KOPT-K1 (cell line): ENCODE measurements around the gene SLIT3.

Source experiments
- H3K27ac ChIP-seq: fragments of 200-600 bp; sonication (generic); 2 replicates; pipeline ENCODE4 v1.5.1; 2016; ENCODE audit warnings: antibody characterized with exemption, mild to moderate bottlenecking, low read depth, low read length; ENCODE audit not compliant: poor library complexity, severe bottlenecking
- H3K36me3 ChIP-seq: fragments of 200-600 bp; sonication (generic); 2 replicates; pipeline ENCODE4 v1.5.1; 2017; ENCODE audit warnings: antibody characterized with exemption, mild to moderate bottlenecking, low read length, moderate library complexity; ENCODE audit not compliant: insufficient read depth
- H3K9me3 ChIP-seq: fragments of 200-600 bp; sonication (generic); 2 replicates; pipeline ENCODE4 v1.5.1; 2017; ENCODE audit warnings: antibody characterized with exemption, low read length, mild to moderate bottlenecking; ENCODE audit not compliant: insufficient read depth, poor library complexity, severe bottlenecking

SLIT3 gene

DNA sequence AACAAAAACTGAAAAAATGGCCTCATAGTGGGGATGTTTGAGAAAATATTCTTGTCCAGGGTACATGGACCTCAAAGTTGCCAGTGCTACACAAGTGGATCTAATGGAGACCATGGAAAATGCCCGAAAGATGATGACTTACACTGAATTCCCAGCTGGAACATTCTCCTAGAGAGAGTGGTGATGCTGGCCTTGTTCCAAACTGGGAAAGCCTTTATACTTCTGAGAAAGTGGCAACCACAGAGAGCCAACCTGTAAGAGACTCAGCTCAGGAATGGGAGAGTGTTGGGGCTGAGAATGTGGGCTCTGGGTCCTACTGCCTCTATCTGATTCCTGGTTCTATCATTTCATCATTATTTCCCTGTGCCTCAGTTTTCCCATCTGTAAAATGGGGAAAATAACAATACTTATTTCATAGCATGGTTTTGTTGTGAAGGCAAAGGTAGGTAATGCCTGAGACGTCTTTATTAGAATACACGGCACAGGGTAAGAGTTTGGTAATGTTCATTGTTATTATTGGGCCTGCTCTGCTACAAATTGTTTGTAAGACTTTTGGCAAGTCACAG, 492.8 kb downstream of the SLIT3 start:
- Histone ChIP-seq H3K36me3 (no peaks in the 10 kb centered on the region), H3K9me3 (no peaks in the 10 kb centered on the region), H3K27ac (no peak overlapping the region)

DNA sequence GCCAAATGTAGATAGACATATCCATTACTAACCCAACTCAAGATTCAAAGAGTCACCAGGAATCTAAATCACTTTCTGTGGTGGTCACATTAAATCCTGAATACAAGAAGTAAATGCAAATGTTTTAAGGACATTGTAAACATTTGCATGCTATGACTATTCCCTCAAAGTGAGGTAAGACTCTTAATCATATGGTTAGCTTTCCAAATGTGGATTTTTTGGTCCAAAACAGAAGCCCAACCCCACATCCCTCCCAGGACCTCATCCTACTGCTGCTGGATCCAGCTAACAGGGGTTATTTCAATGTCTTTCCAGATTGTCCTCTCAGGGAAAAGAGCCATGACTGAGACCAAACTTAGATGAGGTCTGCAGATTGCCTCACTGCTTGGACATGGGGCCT, 493.7 kb downstream of the SLIT3 start:
- Histone ChIP-seq H3K36me3 (no peaks in the 10 kb centered on the region), H3K27ac (no peak overlapping the region), H3K9me3 (no peaks in the 10 kb centered on the region)

DNA sequence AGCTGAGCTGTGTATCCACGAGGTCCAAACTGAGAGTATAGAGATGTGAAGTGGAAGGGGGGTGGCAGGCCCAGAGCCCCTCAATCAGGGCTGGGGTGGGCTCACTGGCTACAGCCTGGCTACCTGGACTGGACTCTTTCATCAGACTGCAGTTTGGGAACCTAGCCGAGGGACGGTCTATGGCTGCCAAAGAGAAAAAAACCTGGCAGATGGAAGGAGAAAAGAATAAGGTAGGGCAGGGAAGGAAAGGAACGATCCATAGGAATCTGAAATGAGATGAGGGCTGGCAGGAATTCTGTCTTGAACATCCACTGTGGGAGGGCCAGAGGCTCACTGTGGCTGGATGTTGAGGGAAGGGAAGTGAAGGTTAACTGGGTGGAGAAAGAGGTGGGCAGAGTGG, 497.4 kb downstream of the SLIT3 start:
- Histone ChIP-seq H3K36me3 (no peaks in the 10 kb centered on the region), H3K9me3 (no peaks in the 10 kb centered on the region), H3K27ac (no peak overlapping the region)

DNA sequence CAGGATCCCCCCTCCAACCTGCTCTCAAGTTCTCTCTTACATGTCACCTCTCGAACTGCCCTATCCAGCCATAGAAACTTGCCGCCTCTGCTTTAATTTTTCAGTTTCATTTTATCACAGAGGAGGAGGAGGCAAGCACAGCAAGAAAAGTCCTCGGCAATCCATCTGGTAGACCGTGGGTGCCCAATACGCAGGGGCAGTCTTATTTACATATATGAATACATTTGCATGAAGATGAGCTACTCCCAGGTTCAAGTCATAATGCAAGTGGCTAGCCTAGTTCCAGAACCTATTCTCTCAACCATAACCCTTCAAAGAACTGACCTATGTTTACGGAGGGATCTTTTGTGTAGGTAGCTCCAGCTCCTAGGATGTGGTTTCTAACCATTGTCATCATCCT, 498.6 kb downstream of the SLIT3 start:
- H3K36me3 ChIP-seq: no peaks in the 10 kb centered on the region
- no peaks in the 10 kb centered on the region for H3K9me3 ChIP-seq
- H3K27ac ChIP-seq: no peak overlapping the region

DNA sequence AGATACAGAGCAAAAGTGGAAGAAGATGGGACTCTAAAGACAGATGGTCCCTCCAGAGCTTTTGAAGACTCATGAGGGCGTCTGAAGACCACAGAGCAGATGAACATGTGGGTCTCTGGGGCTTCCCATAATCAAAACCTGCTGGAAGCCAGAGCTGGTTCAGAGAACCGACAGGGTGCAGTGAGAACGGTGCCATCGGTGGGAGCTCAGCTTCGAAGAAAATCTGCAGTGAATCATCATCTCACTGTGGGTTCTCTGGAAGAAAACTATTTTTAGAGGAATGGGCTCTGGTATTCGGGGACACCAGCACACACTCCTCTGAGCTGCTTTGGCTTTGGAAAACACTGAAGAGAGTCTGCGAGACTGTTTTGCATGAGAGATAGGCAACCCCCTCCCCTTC, 499.4 kb downstream of the SLIT3 start:
- Histone ChIP-seq H3K36me3 (no peaks in the 10 kb centered on the region), H3K9me3 (no peaks in the 10 kb centered on the region), H3K27ac (no peak overlapping the region)

DNA sequence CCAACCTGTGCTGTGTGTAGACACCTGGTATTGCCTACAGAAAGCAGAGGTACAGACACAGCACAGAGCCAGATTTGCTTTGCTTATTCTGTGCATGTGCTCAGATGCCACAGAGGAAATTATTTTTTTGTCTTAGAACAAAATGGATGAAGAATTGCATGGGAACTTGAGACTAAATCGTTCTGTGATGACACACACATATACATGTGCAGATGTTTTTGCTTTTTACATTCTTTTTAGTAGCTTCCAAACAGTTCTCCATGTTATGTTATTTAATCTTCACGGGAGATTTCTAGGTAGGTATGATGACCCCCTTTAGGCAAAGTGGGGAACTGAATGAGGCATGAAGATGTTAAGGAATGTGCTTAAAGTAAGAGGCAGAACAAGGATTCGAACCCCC, 500.2 kb downstream of the SLIT3 start:
- no peaks in the 10 kb centered on the region for H3K9me3 ChIP-seq
- H3K36me3 ChIP-seq: no peaks in the 10 kb centered on the region
- no peak overlapping the region for H3K27ac ChIP-seq

DNA sequence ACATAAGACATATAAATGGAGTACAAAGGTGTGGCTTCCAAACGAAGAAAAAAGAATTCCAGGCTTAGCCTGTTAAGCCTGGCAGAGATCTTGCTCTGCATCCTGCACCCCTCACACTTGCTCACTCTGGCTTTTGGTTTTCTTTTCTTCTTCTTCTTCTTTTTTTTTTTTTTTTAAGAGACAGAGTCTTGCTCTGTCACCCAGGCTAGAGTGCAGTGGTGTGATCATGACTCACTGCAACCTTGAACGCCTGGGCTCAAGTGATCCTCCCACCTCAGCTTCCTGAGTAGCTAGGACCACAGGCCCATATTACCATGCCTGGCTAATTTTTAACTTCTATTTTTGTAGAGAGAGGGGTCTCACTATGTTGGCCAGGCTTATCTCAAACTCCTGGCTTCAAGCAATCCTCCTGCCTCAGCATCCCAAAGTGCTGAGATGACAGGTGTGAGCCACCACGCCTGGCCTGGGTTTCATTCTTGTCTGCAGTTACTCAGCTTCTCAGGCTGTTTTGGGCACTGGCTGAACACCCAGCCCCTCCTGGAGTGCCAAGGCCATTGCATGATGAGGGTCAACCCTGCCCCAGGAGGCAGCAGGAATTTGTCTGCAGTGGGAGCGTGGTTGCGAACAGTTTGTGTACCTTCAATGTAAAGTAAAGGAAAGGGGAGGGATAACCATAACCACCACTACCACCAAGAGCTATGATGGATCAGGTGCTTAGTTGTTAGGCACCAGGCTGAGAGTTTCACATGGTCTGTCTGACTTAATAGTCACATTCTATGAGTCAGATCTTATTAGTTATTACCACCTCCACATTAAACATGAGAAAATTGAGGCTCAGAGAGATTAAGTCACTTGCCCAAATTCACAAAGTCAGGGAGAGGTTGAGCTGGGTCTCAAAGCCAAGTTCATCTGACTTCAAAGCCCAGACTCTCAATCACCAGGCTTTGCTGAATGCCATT, 502.6 kb downstream of the SLIT3 start:
- Histone ChIP-seq H3K27ac (no peak overlapping the region), H3K36me3 (no peaks in the 10 kb centered on the region), H3K9me3 (no peaks in the 10 kb centered on the region)

DNA sequence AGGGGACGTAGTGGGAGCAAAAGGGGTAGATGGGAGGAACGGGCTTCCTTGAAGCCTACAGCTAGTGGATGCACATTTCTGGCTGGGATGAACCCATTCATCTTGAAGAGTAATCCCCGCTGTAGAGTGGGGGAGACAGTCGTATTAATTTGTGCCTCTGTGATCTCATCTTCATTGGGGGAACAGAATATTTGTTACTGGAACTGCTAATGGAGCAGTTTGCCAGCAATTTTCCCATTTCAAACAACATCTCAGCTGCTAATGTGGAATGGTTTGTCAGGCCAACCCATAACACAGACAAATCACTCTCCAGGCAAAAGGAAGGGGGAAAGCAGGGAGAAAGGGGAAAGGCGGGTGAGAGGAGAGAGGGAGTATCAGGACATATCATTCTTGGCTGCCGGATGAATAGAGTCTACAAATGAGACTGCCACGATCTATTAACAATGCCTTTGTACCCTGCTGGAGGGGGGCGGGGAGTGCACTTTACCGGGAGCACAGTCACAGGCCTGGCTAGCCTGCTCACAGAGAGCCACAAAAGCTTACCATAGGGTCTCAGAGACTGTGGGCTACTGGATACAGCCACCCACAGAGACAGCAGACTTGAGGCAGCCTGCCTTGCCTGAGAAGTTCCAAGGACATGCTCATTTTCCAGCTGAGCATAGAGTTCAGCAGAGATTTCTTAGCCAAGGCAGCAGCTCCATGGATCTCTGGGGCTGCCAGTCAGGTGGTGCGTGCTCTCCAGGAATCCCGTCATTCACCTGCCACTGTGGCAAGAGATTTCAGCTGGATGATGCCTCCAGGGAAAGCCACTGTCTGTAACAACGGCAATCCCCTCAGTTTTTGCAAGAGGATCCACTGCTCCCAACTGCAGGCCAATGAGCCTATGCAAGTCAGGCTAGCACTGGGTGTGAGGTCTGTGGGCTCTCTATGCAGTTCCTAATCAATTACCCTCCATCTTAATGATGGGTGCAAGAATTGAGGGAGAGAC, 504.1 kb downstream of the SLIT3 start:
- Histone ChIP-seq H3K36me3 (no peaks in the 10 kb centered on the region), H3K27ac (no peak overlapping the region), H3K9me3 (no peaks in the 10 kb centered on the region)

DNA sequence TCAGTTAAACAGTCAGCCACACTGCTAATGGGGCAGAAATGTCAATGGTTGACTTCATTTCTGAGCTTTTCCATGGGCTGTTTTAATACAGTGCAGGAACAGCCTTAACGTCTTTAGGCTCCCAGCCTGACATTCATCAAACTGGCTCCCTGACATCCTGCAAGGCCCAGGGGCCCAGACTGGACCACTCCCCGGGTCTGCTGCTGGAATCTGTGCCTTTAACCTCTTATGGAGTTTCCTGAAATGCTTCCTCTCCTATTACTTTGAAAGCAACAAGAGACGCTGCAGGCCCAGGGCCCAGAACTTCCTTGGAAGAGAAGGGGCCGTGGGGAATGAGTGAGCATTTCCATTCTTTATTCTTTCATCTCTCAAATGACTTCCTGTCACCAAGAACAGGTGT, 504.9 kb downstream of the SLIT3 start:
- H3K36me3 ChIP-seq: no peaks in the 10 kb centered on the region
- H3K27ac ChIP-seq: no peak overlapping the region
- H3K9me3 ChIP-seq: no peaks in the 10 kb centered on the region

DNA sequence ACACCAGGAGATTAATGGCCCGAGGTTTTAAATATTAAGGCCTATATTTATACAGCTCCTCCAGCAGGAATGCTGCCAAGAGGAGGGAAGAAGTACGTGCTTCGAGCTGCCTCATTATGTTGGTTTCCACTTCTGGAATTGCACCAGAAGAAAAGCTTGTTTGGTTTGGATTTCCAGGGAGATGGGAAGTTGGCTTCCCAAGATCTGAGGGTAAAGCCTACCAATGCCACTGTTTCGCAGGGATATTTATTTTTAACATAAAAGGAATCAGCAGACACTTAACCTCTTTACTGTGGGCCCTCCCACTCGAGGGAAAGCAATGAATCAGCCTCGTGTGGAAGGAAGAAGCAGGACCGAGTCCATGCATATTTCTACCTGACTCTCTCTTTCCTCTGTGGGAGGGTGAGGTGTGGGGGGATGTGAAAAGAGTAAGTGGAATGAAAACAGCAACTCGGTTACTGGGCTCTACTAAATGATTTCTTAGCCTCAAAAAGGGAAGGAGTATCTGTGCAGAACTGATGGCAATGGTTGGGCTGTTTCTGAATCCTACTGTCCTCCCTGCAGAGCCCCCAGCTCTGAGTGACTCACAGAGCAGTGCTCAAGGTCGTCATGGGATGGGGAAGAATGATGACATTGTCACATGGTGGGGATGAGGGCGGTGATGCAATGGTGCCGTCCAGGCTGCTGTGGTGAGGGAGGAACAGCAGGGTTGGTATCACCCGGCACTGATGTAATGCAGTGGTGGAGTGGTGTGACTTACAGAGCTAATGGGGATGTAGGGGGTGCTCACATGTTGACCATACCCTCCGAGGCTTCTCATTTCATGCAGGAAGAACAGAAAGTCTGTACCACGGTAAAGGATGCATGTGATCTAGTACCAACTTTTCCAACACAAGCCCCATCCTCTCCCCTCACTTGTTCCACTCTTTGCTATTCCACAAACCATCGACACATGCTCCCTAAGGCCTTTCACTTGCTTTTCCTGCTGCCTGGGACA, 506.8 kb downstream of the SLIT3 start:
- Histone ChIP-seq H3K36me3 (no peaks in the 10 kb centered on the region), H3K9me3 (no peaks in the 10 kb centered on the region), H3K27ac (no peak overlapping the region)

DNA sequence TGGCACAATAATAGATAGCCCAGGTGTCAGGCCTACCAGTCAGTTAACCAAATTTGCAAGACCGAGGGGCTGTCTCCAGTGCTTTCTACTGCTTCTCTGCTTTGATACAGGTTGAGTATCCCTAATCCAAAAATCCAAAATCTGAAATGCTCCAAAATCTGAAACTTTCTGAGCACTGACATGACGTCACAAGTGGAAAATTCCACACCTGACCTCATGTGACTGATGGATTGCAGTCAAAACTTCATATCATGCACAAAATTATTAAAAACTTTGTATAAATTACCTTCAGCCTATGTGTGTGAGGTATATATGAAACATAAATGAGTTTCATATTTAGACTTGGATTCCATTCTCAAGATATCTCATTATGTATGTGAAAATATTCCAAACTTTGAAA, 508.3 kb downstream of the SLIT3 start:
- no peaks in the 10 kb centered on the region for H3K36me3 ChIP-seq
- no peaks in the 10 kb centered on the region for H3K9me3 ChIP-seq
- H3K27ac ChIP-seq: no peak overlapping the region

DNA sequence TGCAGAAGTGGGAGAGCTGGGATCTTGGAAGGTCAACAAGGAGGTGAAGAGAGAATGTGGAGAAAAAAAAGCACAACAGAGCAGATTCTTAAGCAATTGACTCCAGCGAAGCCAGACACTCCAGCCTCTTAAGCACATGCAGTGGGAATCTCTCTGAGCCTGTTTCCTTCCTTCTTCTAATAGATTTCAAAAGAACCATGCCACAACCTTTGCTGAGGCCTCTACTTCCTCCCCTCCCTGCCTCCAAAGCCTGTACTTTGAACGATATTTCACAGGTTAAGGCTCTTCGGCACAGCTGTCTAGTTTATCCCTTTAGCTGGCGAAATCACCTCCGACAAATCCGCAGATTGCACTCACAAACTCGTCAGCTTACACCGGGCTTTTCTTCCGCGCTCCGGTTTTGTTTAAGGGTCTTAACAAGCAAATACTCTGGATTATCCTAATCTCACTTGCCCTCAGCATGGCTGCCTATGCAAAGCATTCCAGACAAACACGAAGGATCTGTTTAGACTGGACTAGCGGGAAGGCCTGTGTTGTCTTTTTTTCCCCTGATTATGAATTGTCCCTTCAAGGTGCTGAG, 510.2 kb downstream of the SLIT3 start:
- Histone ChIP-seq H3K36me3 (no peaks in the 10 kb centered on the region), H3K27ac (no peak overlapping the region), H3K9me3 (no peaks in the 10 kb centered on the region)

DNA sequence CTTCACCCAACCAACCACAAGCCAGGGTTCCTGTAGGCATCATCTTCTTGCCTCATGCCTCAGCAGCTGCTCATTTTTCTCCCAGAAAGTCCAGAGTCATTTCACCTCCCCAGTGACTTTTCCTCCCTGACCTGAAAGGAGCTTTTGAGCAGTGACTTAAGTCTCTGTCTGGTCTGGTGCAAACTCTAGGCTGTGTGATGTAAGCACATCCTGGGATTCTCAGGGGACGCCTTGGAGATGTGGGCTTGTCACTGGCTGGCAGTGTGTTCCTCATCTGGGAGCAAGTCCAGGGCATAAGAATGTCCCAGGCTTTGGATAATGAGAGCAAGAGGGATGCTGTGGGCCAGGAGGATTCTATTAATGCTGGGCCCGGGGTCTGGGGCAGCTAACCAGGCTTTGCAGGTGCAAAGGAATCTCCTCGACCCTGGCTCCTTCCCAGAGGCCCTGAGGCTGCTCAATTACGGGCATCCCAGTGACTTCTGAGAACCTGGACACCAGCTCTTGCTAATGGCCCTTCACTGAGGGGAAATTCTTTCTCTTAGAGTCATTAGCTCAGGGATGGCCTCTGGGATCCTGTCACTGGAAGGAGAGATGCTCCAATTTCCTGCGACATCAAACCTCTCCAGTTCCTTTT, 510.8 kb downstream of the SLIT3 start:
- H3K36me3 ChIP-seq: no peaks in the 10 kb centered on the region
- H3K9me3 ChIP-seq: no peaks in the 10 kb centered on the region
- H3K27ac ChIP-seq: no peak overlapping the region
